ENCODE results near the gene GALNT15. TPM values are rescaled to one million over a fixed set of nuclear protein-coding genes. Genes with fewer than 3 reads are reported as not detected.

Gene GALNT15
- total RNA-seq, 2 experiments from 2014 or later, result not detected

DNA sequence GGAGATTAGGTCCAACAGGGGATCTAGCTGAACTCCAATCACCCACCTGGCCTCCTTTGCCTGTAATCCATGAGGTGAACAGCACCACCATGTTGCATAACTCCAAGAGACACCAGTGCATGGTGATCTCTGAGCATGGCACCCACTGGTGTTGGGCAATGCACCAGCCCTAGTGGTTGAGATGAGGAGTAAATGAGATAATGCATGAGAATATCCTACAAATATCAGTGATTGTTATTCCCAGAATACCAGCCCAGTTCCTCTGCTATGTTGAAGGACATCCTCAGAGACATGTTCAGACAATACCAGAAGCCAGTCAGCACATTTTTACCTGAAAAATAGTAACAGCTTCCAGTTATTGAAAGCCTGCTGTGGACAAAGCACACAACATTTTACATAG lies 14.7 kb downstream of the GALNT15 start:
- H3K27ac Mint-ChIP-seq, result no peak overlapping the region
- ATAC-seq, result no peak
- ChIA-PET CTCF (interaction anchor here (0.7 to 1.0 kb wide), 4 partner anchors 10 to 1053 kb away, joined by 3 to 6 read pairs (median 4); no protein-coding TSS in a partner anchor), POLR2A (no interaction called here)
- no peaks in the 10 kb centered on the region for H3K9me3 Mint-ChIP-seq (ENCODE audit: low read depth)
- no peaks in the 10 kb centered on the region for H3K27me3 Mint-ChIP-seq
- no peak for DNase-seq
- H3K36me3 Mint-ChIP-seq (ENCODE audit: low read depth), result no peaks in the 10 kb centered on the region
- intact Hi-C loops (cut with DNase I, micrococcal nuclease), result no loop called here
- no peaks in the 10 kb centered on the region for H3K4me1 Mint-ChIP-seq
- H3K4me3 Mint-ChIP-seq, result no peak overlapping the region

GRCh38 chr3:16190704-16191103 lies 16.2 kb downstream of the GALNT15 start:
- DNase-seq (no peak), ATAC-seq (no peak)
- H3K27ac Mint-ChIP-seq, result no peak overlapping the region
- H3K4me1 Mint-ChIP-seq, result no peaks in the 10 kb centered on the region
- no peaks in the 10 kb centered on the region for H3K9me3 Mint-ChIP-seq (ENCODE audit: low read depth)
- intact Hi-C loops (cut with DNase I, micrococcal nuclease), result no loop called here
- no peaks in the 10 kb centered on the region for H3K27me3 Mint-ChIP-seq
- H3K36me3 Mint-ChIP-seq (ENCODE audit: low read depth), result no peaks in the 10 kb centered on the region
- no peak overlapping the region for H3K4me3 Mint-ChIP-seq
- ChIA-PET POLR2A (no interaction called here), CTCF (interaction anchor here (1.7 kb wide), 1 partner anchor 12 kb away, joined by 9 read pairs; no protein-coding TSS in a partner anchor)

DNA sequence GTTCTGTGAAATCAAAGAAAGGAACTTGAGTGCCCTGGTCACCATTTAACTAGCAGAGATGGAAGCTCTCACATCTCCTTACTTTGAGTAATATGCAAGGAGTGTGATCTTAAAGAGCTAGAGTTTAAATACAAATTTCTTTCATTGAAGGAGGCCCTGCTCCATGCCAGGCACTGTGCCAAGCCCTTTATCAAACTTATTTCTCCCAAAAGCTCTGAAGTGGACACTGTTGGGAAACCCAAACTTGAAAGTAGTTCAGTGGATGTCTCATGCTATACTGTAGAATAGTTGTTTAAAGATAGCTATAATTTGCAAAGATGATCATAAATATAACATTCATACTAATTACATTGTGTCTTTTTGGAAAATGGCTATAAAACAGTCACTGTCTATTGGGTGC lies 17.1 kb downstream of the GALNT15 start:
- ChIA-PET CTCF (interaction anchor here (0.5 to 1.7 kb wide), 2 partner anchors 13 to 143 kb away, joined by 3 to 9 read pairs; no protein-coding TSS in a partner anchor), POLR2A (no interaction called here)
- no peaks in the 10 kb centered on the region for H3K36me3 Mint-ChIP-seq (ENCODE audit: low read depth)
- no peak overlapping the region for H3K4me3 Mint-ChIP-seq
- H3K27ac Mint-ChIP-seq, result no peak overlapping the region
- ATAC-seq (no peak), DNase-seq (no peak)
- no peaks in the 10 kb centered on the region for H3K4me1 Mint-ChIP-seq
- H3K9me3 Mint-ChIP-seq (ENCODE audit: low read depth), result no peaks in the 10 kb centered on the region
- intact Hi-C loops (cut with DNase I, micrococcal nuclease), result no loop called here
- H3K27me3 Mint-ChIP-seq, result no peaks in the 10 kb centered on the region

GRCh38 chr3:16192176-16192811 lies 17.8 kb downstream of the GALNT15 start:
- H3K27me3 Mint-ChIP-seq, result no peaks in the 10 kb centered on the region
- no peaks in the 10 kb centered on the region for H3K36me3 Mint-ChIP-seq (ENCODE audit: low read depth)
- H3K27ac Mint-ChIP-seq, result no peak overlapping the region
- H3K9me3 Mint-ChIP-seq (ENCODE audit: low read depth), result no peaks in the 10 kb centered on the region
- ATAC-seq, result no peak
- H3K4me1 Mint-ChIP-seq, result no peaks in the 10 kb centered on the region
- H3K4me3 Mint-ChIP-seq, result no peak overlapping the region
- intact Hi-C loops (cut with DNase I, micrococcal nuclease), result no loop called here
- ChIA-PET CTCF (interaction anchor here (0.5 to 1.7 kb wide), 3 partner anchors 13 to 144 kb away, joined by 3 to 9 read pairs (median 3); no protein-coding TSS in a partner anchor), POLR2A (no interaction called here)
- no peak for DNase-seq

DNA sequence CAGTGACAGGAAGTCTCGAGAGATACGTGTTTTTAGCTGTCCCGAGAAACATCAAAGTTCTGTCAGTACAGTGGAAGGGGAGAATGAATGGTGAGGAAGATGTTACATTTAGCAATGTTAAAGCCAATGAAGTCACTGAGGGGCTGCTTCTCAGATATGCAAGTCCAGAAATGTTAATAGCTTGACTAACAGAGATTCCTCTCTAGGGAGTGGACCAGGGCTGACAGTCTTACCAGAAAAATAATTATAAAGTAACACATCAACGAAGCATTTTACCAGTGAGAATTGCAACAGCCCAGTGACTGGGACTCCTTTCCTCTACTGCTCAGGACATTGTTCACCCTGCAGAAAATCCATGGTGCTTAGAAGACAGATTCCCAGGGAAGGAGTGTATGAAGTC lies 23.9 kb downstream of the GALNT15 start:
- Mint-ChIP-seq H3K4me3 (no peak overlapping the region), H3K9me3 (ENCODE audit: low read depth) (no peaks in the 10 kb centered on the region), H3K27me3 (no peaks in the 10 kb centered on the region), H3K27ac (no peak overlapping the region), H3K4me1 (peaks cover 8% of the 10 kb centered on the region), H3K36me3 (ENCODE audit: low read depth) (no peaks in the 10 kb centered on the region)
- DNase-seq, result no peak
- no peak for ATAC-seq
- ChIA-PET POLR2A (no interaction called here), CTCF (interaction anchor here (0.9 to 1.2 kb wide), 2 partner anchors 15 to 49 kb away, joined by 3 to 5 read pairs; no protein-coding TSS in a partner anchor)
- intact Hi-C loops (cut with DNase I, micrococcal nuclease), result no loop called here

GRCh38 chr3:16199769-16200168 lies 25.3 kb downstream of the GALNT15 start:
- ATAC-seq (peak; percentile 48), DNase-seq (no peak)
- ChIA-PET CTCF (interaction anchor here (1.9 kb wide), 1 partner anchor 151 kb away, joined by 6 read pairs; no protein-coding TSS in a partner anchor), POLR2A (no interaction called here)
- H3K4me3 Mint-ChIP-seq, result no peak overlapping the region
- intact Hi-C loops (cut with DNase I, micrococcal nuclease), result no loop called here
- peaks cover 1% of the 10 kb centered on the region for H3K27me3 Mint-ChIP-seq
- H3K4me1 Mint-ChIP-seq, result peaks cover 10% of the 10 kb centered on the region
- no peak overlapping the region for H3K27ac Mint-ChIP-seq
- no peaks in the 10 kb centered on the region for H3K9me3 Mint-ChIP-seq (ENCODE audit: low read depth)
- H3K36me3 Mint-ChIP-seq (ENCODE audit: low read depth), result no peaks in the 10 kb centered on the region

GRCh38 chr3:16200411-16200810 lies 25.9 kb downstream of the GALNT15 start:
- peaks cover 1% of the 10 kb centered on the region for H3K27me3 Mint-ChIP-seq
- ChIA-PET CTCF (interaction anchor here (1.9 kb wide), 1 partner anchor 151 kb away, joined by 6 read pairs; no protein-coding TSS in a partner anchor), POLR2A (no interaction called here)
- peaks cover 14% of the 10 kb centered on the region for H3K4me1 Mint-ChIP-seq
- H3K9me3 Mint-ChIP-seq (ENCODE audit: low read depth), result no peaks in the 10 kb centered on the region
- DNase-seq (peak; percentile 43), ATAC-seq (peak; percentile 67)
- intact Hi-C loops (cut with DNase I, micrococcal nuclease), result no loop called here
- no peak overlapping the region for H3K4me3 Mint-ChIP-seq
- H3K36me3 Mint-ChIP-seq (ENCODE audit: low read depth), result no peaks in the 10 kb centered on the region
- no peak overlapping the region for H3K27ac Mint-ChIP-seq

DNA sequence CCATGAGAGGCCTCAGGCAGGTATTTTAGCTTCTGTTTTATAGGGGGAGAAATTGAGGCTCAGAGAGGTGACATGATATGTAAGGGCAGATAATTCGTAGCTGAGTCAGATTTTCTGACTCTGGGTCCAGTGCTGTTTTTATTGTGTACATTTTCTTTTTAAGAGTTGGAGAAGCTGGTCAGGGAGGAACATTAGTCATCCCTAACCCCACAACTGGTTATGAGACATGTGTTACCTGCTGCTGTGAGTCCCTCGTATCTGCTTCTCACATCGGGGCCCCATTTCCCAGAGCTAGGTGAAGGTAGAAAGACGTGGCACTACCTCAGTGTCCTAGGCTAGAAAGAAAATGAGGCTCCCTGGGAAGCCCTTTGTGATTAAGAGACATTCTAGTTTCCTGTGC lies 28.6 kb downstream of the GALNT15 start:
- peak; percentile 32 for DNase-seq
- Mint-ChIP-seq H3K4me3 (no peak overlapping the region), H3K4me1 (peaks cover 18% of the 10 kb centered on the region), H3K27ac (no peak overlapping the region), H3K9me3 (ENCODE audit: low read depth) (no peaks in the 10 kb centered on the region), H3K36me3 (ENCODE audit: low read depth) (no peaks in the 10 kb centered on the region), H3K27me3 (peaks cover 1% of the 10 kb centered on the region)
- intact Hi-C loops (cut with DNase I, micrococcal nuclease), result no loop called here
- CTCF ChIA-PET, result interaction anchor here (0.6 kb wide), 1 partner anchor 139 kb away, joined by 3 read pairs; no protein-coding TSS in a partner anchor
- peak; percentile 69 for ATAC-seq
- POLR2A ChIA-PET, result no interaction called here

DNA sequence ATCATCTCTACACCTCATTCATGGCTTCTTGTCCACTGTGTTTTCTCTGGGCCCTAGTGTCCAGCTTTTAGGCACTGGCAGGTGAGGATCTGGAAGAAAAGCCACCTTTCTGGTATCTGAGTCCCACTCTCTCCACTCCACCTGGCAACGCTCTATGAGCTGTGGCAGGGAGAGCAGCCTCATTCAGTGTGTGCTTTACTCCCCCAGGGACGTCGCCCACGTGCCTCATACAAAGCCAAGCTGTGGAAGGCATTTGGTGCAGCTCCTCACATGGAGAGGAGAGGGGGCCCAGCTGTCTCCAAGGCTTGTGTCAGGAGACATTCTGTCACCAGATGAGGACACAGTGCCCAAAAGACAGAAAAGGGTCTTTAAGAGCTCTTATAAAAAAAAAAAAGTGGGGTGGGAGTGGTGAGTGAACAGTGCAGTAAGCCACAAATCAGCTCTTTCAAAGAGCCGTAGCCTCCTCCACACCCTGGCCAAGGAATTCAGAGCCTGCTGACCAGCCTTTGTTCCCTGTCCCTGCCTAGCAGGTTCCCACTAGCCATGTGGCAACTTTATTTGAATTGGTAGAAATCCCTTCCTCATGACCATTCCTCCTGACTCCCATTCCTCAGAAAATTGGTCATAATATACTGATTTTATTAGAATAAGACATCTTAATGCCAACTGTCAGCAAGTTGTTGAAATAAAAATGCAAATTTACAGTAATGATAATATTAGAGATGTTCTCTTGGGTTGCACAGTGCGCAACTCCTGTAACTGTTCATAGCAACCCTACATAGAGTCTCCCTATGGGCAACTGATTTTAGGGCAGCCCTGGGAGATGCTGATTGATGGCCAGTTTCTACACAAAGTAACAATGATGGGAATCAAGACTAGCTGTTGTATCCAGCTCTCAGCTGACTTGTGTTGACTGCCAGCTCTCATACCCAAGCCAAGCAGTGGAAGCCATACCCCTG lies 29.5 kb downstream of the GALNT15 start:
- Mint-ChIP-seq H3K27me3 (peaks cover 1% of the 10 kb centered on the region), H3K4me3 (no peak overlapping the region), H3K9me3 (ENCODE audit: low read depth) (no peaks in the 10 kb centered on the region), H3K36me3 (ENCODE audit: low read depth) (no peaks in the 10 kb centered on the region), H3K4me1 (peaks cover 18% of the 10 kb centered on the region), H3K27ac (no peak overlapping the region)
- ATAC-seq (no peak), DNase-seq (no peak)
- intact Hi-C loops (cut with DNase I, micrococcal nuclease), result no loop called here
- POLR2A ChIA-PET, result interaction anchor here (0.6 to 0.7 kb wide), 2 partner anchors 573 to 923 kb away, joined by 3 read pairs; no protein-coding TSS in a partner anchor
- CTCF ChIA-PET, result interaction anchor here (0.6 to 1.6 kb wide), 3 partner anchors 14 to 140 kb away, joined by 3 read pairs; no protein-coding TSS in a partner anchor

GRCh38 chr3:16204751-16205150 lies 30.3 kb downstream of the GALNT15 start:
- Mint-ChIP-seq H3K36me3 (ENCODE audit: low read depth) (no peaks in the 10 kb centered on the region), H3K4me3 (no peak overlapping the region), H3K4me1 (peaks cover 18% of the 10 kb centered on the region), H3K27ac (no peak overlapping the region), H3K27me3 (peaks cover 1% of the 10 kb centered on the region), H3K9me3 (ENCODE audit: low read depth) (no peaks in the 10 kb centered on the region)
- no peak for ATAC-seq
- DNase-seq, result no peak
- intact Hi-C loops (cut with DNase I, micrococcal nuclease), result no loop called here
- ChIA-PET CTCF (interaction anchor here (0.5 to 1.6 kb wide), 3 partner anchors 15 to 483 kb away, joined by 3 read pairs; no protein-coding TSS in a partner anchor), POLR2A (interaction anchor here (0.6 kb wide), 1 partner anchor 307 kb away, joined by 6 read pairs; no protein-coding TSS in a partner anchor)

GRCh38 chr3:16205156-16205870 lies 30.8 kb downstream of the GALNT15 start:
- no peak overlapping the region for H3K27ac Mint-ChIP-seq
- no peak overlapping the region for H3K4me3 Mint-ChIP-seq
- intact Hi-C loops (cut with DNase I, micrococcal nuclease), result no loop called here
- peaks cover 1% of the 10 kb centered on the region for H3K27me3 Mint-ChIP-seq
- POLR2A ChIA-PET, result interaction anchor here (0.6 kb wide), 1 partner anchor 307 kb away, joined by 6 read pairs; no protein-coding TSS in a partner anchor
- CTCF ChIA-PET, result interaction anchor here (0.5 to 1.6 kb wide), 5 partner anchors 8 to 482 kb away, joined by 3 to 4 read pairs (median 3); no protein-coding TSS in a partner anchor
- no peaks in the 10 kb centered on the region for H3K9me3 Mint-ChIP-seq (ENCODE audit: low read depth)
- DNase-seq, result peak; percentile 10
- peaks cover 13% of the 10 kb centered on the region for H3K4me1 Mint-ChIP-seq
- ATAC-seq, result peak; percentile 62
- no peaks in the 10 kb centered on the region for H3K36me3 Mint-ChIP-seq (ENCODE audit: low read depth)

All from activated CD4-positive, alpha-beta T cell treated with anti-CD3 and anti-CD28 coated beads for 36 hours (primary cell).